Measurements from ENCODE around the gene PSD2.

PSD2 gene

GRCh38 chr5:139808481-139809330 lies 13.1 kb downstream of the PSD2 start:
- Histone ChIP-seq H3K4me3 (ENCODE audit: low read length) (no peak overlapping the region), H3K27ac (ENCODE audit: low read depth, low read length) (no peak overlapping the region), H3K9me2 (replicated peaks; ENCODE audit: control insufficient read depth, low read length) (no peaks in the 10 kb centered on the region), H3F3A (ENCODE audit: control insufficient read depth, insufficient read depth) (no peaks in the 10 kb centered on the region), H3K4me1 (ENCODE audit: control insufficient read depth, low read length) (no peaks in the 10 kb centered on the region), H4K20me1 (ENCODE audit: control insufficient read depth, insufficient read depth, low read depth, low read length) (no peaks in the 10 kb centered on the region), H3K79me2 (ENCODE audit: control insufficient read depth, low read length) (no peaks in the 10 kb centered on the region), H3K4me2 (ENCODE audit: low read length) (no peak overlapping the region), H3K36me3 (ENCODE audit: control insufficient read depth, low read length) (no peaks in the 10 kb centered on the region), H3K9me3 (ENCODE audit: control insufficient read depth, insufficient read depth, low read length) (no peaks in the 10 kb centered on the region), H3K27me3 (ENCODE audit: control insufficient read depth, low read length) (no peaks in the 10 kb centered on the region)
- TF ChIP-seq CTCF (IDR thresholded peaks at IDR 0.05; ENCODE audit: low read depth, low read length, poor library complexity, severe bottlenecking) (no peak), EZH2phosphoT487 (IDR thresholded peaks at IDR 0.05; ENCODE audit: borderline replicate concordance, low read length) (no peak)

DNA sequence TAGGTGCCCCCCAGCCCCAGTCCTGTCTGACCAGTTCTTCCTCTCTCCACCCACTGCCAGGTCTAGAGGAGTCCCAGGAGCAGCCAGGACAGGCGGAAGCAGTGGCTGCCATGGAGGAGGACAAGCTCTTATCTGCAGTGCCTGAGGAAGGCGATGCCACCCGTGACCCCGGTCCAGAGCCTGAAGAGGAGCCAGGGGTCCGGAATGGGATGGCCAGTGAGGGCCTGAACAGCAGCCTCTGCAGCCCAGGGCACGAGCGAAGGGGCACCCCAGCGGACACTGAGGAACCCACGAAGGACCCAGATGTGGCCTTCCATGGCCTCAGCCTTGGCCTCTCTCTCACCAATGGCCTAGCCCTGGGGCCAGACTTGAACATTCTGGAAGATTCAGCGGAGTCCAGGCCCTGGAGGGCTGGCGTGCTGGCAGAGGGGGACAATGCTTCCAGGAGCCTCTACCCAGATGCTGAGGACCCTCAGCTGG lies 13.8 kb downstream of the PSD2 start:
- Histone ChIP-seq H3K79me2 (ENCODE audit: control insufficient read depth, low read length) (no peaks in the 10 kb centered on the region), H3K9me2 (replicated peaks; ENCODE audit: control insufficient read depth, low read length) (no peaks in the 10 kb centered on the region), H3F3A (ENCODE audit: control insufficient read depth, insufficient read depth) (no peaks in the 10 kb centered on the region), H3K4me2 (ENCODE audit: low read length) (no peak overlapping the region), H3K4me3 (ENCODE audit: low read length) (no peak overlapping the region), H3K27me3 (ENCODE audit: control insufficient read depth, low read length) (no peaks in the 10 kb centered on the region), H3K27ac (ENCODE audit: low read depth, low read length) (no peak overlapping the region), H3K4me1 (ENCODE audit: control insufficient read depth, low read length) (no peaks in the 10 kb centered on the region), H3K36me3 (ENCODE audit: control insufficient read depth, low read length) (no peaks in the 10 kb centered on the region), H4K20me1 (ENCODE audit: control insufficient read depth, insufficient read depth, low read depth, low read length) (no peaks in the 10 kb centered on the region), H3K9me3 (ENCODE audit: control insufficient read depth, insufficient read depth, low read length) (no peaks in the 10 kb centered on the region)
- TF ChIP-seq EZH2phosphoT487 (IDR thresholded peaks at IDR 0.05; ENCODE audit: borderline replicate concordance, low read length) (no peak), CTCF (IDR thresholded peaks at IDR 0.05; ENCODE audit: low read depth, low read length, poor library complexity, severe bottlenecking) (no peak)

DNA sequence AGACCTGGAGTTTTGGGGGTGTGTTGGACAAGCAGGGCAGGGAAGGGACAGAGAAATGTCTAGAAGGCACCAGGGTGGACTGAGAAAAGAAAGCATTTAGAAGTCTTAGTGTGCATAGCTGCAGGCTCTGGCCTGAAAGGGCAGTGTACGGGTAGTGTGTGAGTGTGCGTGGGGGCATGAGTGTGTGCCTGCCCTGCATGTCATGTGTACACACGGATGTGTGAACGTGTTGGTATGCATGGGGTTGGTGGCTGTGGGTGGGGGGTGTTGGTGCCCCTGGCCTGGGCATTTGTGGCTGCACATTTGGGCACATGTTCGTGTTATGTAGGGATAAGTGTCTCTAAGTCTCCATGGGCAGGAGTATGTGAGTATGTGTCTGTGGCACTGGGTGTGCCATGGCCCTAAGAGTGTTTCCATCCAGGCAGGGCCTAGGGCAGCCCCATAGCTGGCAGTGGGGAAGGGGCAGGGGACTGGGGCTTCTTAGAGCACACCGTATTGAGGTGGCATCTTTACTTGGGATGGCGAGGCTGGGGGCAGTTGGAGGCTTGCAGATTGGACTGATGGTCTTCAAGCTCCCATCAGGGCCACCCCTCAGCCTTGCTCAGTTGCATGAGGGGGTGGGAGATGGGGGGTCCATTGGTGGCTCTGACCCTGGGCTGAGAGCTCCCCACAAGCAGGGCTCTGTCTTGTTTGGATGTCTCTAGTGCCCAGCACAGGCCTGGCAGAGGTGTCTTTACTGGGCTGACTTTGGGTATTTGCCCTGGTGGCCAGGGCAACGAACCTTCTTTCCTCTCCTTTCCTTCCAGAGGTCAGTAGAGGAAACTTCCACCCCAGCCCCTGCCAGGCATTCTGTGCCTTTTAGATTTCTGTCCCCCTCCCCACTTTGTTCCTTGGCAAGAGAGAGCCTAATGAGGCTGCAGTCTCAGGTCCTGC lies 15.0 kb downstream of the PSD2 start:
- H3K9me2 ChIP-seq (replicated peaks; ENCODE audit: control insufficient read depth, low read length): no peaks in the 10 kb centered on the region
- H3K4me3 ChIP-seq (ENCODE audit: low read length): no peak overlapping the region

More for the DNA sequence above, 15.0 kb downstream of the PSD2 start:
- H3K9me3 ChIP-seq (ENCODE audit: control insufficient read depth, insufficient read depth, low read length): no peaks in the 10 kb centered on the region
- no peaks in the 10 kb centered on the region for H3K27me3 ChIP-seq (ENCODE audit: control insufficient read depth, low read length)
- no peaks in the 10 kb centered on the region for H3K4me1 ChIP-seq (ENCODE audit: control insufficient read depth, low read length)
- H4K20me1 ChIP-seq (ENCODE audit: control insufficient read depth, insufficient read depth, low read depth, low read length): no peaks in the 10 kb centered on the region
- H3K4me2 ChIP-seq (ENCODE audit: low read length): no peak overlapping the region
- no peaks in the 10 kb centered on the region for H3K36me3 ChIP-seq (ENCODE audit: control insufficient read depth, low read length)
- H3F3A ChIP-seq (ENCODE audit: control insufficient read depth, insufficient read depth): no peaks in the 10 kb centered on the region
- H3K79me2 ChIP-seq (ENCODE audit: control insufficient read depth, low read length): no peaks in the 10 kb centered on the region
- no peak overlapping the region for H3K27ac ChIP-seq (ENCODE audit: low read depth, low read length)
- TF ChIP-seq CTCF (IDR thresholded peaks at IDR 0.05; ENCODE audit: low read depth, low read length, poor library complexity, severe bottlenecking): no peak
- no peak for TF ChIP-seq EZH2phosphoT487 (IDR thresholded peaks at IDR 0.05; ENCODE audit: borderline replicate concordance, low read length)
